ENCODE measurements around the gene GZMM. TPM values are rescaled to one million over a fixed set of nuclear protein-coding genes. Genes with fewer than 3 reads are reported as not detected.

GZMM gene
- total and polyA plus RNA-seq, 2 experiments from 2014 or later = 0.29 TPM; not detected in 1

DNA sequence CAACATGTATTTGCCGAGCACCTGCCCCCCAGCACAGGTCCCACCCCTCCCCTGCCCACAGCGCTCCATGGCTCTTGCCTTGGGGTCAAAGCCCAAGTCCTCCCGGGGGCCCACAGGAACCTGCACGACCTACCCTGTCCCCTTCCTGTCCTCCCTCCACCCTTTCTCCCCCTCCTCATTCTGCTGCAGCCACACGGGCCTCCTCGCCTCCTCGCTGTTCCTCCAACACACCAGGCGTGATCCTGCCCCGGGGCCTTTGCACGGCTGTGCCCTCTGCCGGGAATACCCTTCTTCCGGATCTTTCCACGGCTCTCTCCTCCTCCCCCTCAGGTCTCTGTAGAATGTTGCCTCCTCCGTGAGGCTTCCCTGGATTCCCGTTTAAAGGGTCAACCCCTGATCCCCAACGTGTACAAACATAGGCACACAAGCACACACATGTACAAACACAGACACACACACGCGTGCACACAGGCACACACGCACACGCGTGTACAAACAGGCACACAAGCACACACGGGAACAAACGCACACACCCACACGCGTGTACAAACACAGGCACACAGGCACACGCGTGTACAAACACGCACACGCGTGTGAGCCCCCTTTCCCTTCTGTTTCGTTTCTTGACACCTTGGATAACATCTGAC, 44.8 kb upstream of the GZMM start (continued):
- TF ChIP-seq, protein P1, sequence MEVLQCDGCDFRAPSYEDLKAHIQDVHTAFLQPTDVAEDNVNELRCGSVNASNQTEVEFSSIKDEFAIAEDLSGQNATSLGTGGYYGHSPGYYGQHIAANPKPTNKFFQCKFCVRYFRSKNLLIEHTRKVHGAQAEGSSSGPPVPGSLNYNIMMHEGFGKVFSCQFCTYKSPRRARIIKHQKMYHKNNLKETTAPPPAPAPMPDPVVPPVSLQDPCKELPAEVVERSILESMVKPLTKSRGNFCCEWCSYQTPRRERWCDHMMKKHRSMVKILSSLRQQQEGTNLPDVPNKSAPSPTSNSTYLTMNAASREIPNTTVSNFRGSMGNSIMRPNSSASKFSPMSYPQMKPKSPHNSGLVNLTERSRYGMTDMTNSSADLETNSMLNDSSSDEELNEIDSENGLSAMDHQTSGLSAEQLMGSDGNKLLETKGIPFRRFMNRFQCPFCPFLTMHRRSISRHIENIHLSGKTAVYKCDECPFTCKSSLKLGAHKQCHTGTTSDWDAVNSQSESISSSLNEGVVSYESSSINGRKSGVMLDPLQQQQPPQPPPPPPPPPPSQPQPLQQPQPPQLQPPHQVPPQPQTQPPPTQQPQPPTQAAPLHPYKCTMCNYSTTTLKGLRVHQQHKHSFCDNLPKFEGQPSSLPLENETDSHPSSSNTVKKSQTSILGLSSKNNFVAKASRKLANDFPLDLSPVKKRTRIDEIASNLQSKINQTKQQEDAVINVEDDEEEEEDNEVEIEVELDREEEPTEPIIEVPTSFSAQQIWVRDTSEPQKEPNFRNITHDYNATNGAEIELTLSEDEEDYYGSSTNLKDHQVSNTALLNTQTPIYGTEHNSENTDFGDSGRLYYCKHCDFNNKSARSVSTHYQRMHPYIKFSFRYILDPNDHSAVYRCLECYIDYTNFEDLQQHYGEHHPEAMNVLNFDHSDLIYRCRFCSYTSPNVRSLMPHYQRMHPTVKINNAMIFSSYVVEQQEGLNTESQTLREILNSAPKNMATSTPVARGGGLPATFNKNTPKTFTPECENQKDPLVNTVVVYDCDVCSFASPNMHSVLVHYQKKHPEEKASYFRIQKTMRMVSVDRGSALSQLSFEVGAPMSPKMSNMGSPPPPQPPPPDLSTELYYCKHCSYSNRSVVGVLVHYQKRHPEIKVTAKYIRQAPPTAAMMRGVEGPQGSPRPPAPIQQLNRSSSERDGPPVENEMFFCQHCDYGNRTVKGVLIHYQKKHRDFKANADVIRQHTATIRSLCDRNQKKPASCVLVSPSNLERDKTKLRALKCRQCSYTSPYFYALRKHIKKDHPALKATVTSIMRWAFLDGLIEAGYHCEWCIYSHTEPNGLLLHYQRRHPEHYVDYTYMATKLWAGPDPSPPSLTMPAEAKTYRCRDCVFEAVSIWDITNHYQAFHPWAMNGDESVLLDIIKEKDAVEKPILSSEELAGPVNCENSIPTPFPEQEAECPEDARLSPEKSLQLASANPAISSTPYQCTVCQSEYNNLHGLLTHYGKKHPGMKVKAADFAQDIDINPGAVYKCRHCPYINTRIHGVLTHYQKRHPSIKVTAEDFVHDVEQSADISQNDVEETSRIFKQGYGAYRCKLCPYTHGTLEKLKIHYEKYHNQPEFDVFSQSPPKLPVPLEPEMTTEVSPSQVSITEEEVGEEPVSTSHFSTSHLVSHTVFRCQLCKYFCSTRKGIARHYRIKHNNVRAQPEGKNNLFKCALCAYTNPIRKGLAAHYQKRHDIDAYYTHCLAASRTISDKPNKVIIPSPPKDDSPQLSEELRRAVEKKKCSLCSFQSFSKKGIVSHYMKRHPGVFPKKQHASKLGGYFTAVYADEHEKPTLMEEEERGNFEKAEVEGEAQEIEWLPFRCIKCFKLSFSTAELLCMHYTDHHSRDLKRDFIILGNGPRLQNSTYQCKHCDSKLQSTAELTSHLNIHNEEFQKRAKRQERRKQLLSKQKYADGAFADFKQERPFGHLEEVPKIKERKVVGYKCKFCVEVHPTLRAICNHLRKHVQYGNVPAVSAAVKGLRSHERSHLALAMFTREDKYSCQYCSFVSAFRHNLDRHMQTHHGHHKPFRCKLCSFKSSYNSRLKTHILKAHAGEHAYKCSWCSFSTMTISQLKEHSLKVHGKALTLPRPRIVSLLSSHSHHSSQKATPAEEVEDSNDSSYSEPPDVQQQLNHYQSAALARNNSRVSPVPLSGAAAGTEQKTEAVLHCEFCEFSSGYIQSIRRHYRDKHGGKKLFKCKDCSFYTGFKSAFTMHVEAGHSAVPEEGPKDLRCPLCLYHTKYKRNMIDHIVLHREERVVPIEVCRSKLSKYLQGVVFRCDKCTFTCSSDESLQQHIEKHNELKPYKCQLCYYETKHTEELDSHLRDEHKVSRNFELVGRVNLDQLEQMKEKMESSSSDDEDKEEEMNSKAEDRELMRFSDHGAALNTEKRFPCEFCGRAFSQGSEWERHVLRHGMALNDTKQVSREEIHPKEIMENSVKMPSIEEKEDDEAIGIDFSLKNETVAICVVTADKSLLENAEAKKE (CRISPR knock-in tag; IDR thresholded peaks at IDR 0.05) = no peak

DNA sequence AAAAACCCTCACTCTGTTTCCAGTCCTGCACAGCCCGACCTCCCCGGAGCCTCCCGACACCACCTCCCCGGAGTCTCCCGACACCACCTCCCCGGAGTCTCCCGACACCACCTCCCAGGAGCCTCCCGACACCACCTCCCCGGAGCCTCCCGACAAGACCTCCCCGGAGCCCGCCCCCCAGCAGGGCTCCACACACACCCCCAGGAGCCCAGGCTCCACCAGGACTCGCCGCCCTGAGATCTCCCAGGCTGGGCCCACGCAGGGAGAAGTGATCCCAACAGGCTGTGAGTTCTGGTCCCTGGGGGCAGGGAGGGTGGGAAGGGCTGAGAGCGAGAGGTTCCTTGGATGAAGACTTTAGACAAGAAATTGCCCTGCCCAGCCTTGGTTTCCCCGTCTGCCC, 42.2 kb upstream of the GZMM start:
- Histone ChIP-seq H3K36me3 (ENCODE audit: insufficient read depth) (no peaks in the 10 kb centered on the region), H3K27ac (ENCODE audit: low read depth) (no peak overlapping the region), H3K79me2 (replicated peaks; ENCODE audit: insufficient read depth) (no peaks in the 10 kb centered on the region), H3K27me3 (ENCODE audit: insufficient read depth) (peaks cover 37% of the 10 kb centered on the region), H2AFZ (no peak overlapping the region), H3K4me3 (no peak overlapping the region), H3K4me1 (ENCODE audit: insufficient read depth) (peaks cover 9% of the 10 kb centered on the region; the same call in 1 of the 2 replicates), H3K4me2 (no peak overlapping the region), H3K9me2 (ENCODE audit: insufficient read depth) (no peaks in the 10 kb centered on the region), H3F3A (replicated peaks; ENCODE audit: low read depth) (peaks cover 4% of the 10 kb centered on the region; the same call in 1 of the 2 replicates), H4K20me1 (replicated peaks; ENCODE audit: insufficient read depth) (no peaks in the 10 kb centered on the region)
- Mint-ChIP-seq H3K9me3 (peaks cover 9% of the 10 kb centered on the region; the same call in 2 of the 3 replicates), H3K4me1 (peaks cover 6% of the 10 kb centered on the region), H3K4me3 (no peak overlapping the region), H3K36me3 (ENCODE audit: low read depth) (peaks cover 2% of the 10 kb centered on the region; the same call in 2 of the 3 replicates), H3K27ac (no peak overlapping the region), H3K27me3 (ENCODE audit: insufficient read depth, low read depth, poor library complexity) (peaks cover 29% of the 10 kb centered on the region)
- DNase-seq (ENCODE audit: low spot score) = no peak
- no peak for ATAC-seq
- no peak for TF ChIP-seq EZH2 (IDR thresholded peaks at IDR 0.05; ENCODE audit: low read depth, unreplicated experiment)
- no peak for TF ChIP-seq ZNF114 (CRISPR knock-in tag; IDR thresholded peaks at IDR 0.05)
- no peak for TF ChIP-seq JUNB (IDR thresholded peaks at IDR 0.05; ENCODE audit: unreplicated experiment)
- TF ChIP-seq STAT1 (IDR thresholded peaks at IDR 0.05; ENCODE audit: unreplicated experiment) = no peak
- no peak for TF ChIP-seq NANOG (IDR thresholded peaks at IDR 0.05; ENCODE audit: borderline replicate concordance)
- TF ChIP-seq, protein P2, sequence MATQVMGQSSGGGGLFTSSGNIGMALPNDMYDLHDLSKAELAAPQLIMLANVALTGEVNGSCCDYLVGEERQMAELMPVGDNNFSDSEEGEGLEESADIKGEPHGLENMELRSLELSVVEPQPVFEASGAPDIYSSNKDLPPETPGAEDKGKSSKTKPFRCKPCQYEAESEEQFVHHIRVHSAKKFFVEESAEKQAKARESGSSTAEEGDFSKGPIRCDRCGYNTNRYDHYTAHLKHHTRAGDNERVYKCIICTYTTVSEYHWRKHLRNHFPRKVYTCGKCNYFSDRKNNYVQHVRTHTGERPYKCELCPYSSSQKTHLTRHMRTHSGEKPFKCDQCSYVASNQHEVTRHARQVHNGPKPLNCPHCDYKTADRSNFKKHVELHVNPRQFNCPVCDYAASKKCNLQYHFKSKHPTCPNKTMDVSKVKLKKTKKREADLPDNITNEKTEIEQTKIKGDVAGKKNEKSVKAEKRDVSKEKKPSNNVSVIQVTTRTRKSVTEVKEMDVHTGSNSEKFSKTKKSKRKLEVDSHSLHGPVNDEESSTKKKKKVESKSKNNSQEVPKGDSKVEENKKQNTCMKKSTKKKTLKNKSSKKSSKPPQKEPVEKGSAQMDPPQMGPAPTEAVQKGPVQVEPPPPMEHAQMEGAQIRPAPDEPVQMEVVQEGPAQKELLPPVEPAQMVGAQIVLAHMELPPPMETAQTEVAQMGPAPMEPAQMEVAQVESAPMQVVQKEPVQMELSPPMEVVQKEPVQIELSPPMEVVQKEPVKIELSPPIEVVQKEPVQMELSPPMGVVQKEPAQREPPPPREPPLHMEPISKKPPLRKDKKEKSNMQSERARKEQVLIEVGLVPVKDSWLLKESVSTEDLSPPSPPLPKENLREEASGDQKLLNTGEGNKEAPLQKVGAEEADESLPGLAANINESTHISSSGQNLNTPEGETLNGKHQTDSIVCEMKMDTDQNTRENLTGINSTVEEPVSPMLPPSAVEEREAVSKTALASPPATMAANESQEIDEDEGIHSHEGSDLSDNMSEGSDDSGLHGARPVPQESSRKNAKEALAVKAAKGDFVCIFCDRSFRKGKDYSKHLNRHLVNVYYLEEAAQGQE (IDR thresholded peaks at IDR 0.05; ENCODE audit: unreplicated experiment) = no peak

Data from GM23338 (cell line).